ENCODE data around the gene ARMC2.
"Not testable (repeated sequence)": the region's sequence is repeated elsewhere in the genome, so short reads cannot be mapped to it uniquely, and the experiment has no call there.

ARMC2 gene

GRCh38 chr6:108836061-108836460 lies 12.2 kb upstream of the ARMC2 start:
- DNase-seq: no peak

GRCh38 chr6:108837236-108837971 lies 10.8 kb upstream of the ARMC2 start:
- no peak for DNase-seq

- DNase-seq: no peak
Measured at GRCh38 chr6:108838101-108838717, 10.0 kb upstream of the ARMC2 start.

- no peak for DNase-seq
Measured at GRCh38 chr6:108839083-108839642, 9.1 kb upstream of the ARMC2 start.

- DNase-seq: no peak
Measured at GRCh38 chr6:108840919-108841318, 7.3 kb upstream of the ARMC2 start.

GRCh38 chr6:108841377-108841855 lies 6.8 kb upstream of the ARMC2 start:
- DNase-seq: no peak

- DNase-seq: no peak
Measured at GRCh38 chr6:108844135-108844534, 4.1 kb upstream of the ARMC2 start.

- DNase-seq: no peak
Measured at GRCh38 chr6:108845145-108845544, 3.1 kb upstream of the ARMC2 start.

- no peak for DNase-seq
Measured at GRCh38 chr6:108846101-108846500, 2.1 kb upstream of the ARMC2 start.

- DNase-seq: no peak
Measured at GRCh38 chr6:108846628-108847027, 1.6 kb upstream of the ARMC2 start.

GRCh38 chr6:108847738-108848115 lies 495 bp upstream of the ARMC2 start:
- no peak for DNase-seq

GRCh38 chr6:108850669-108851465 lies 2.6 kb downstream of the ARMC2 start:
- no peak for DNase-seq

GRCh38 chr6:108851756-108852155 lies 3.5 kb downstream of the ARMC2 start:
- no peak for DNase-seq

- DNase-seq: no peak
Measured at GRCh38 chr6:108853077-108853476, 4.9 kb downstream of the ARMC2 start.

GRCh38 chr6:108862479-108863191 lies 14.4 kb downstream of the ARMC2 start:
- DNase-seq: no peak

GRCh38 chr6:108865751-108866286 lies 17.6 kb downstream of the ARMC2 start:
- DNase-seq: not testable (repeated sequence)

- DNase-seq: no peak
Measured at GRCh38 chr6:108866798-108867197, 18.6 kb downstream of the ARMC2 start.

- DNase-seq: no peak
Measured at GRCh38 chr6:108868647-108869046, 20.4 kb downstream of the ARMC2 start.

- no peak for DNase-seq
Measured at GRCh38 chr6:108869876-108870275, 21.7 kb downstream of the ARMC2 start.

GRCh38 chr6:108870357-108870756 lies 22.1 kb downstream of the ARMC2 start:
- no peak for DNase-seq

GRCh38 chr6:108872141-108872557 lies 23.9 kb downstream of the ARMC2 start:
- DNase-seq: no peak

- DNase-seq: no peak
Measured at GRCh38 chr6:108872575-108872974, 24.4 kb downstream of the ARMC2 start.

Data from NCI-H446 (cell line).